Sigmoid colon (tissue), 7 donors: ENCODE measurements around the gene ZNF30. TPM values are rescaled to one million over a fixed set of nuclear protein-coding genes. Genes with fewer than 3 reads are reported as not detected.

Experiments
- DNase-seq: peaks from one replicate; pipeline ENCODE4 v3.0.0-alpha.2; 2019
- H3K27ac ChIP-seq, 4 donors: fragments of 200-600 bp; sonication (generic); one replicate each; pipeline ENCODE4 v1.5.1; 2016 to 2019; ENCODE audit warnings: mild to moderate bottlenecking in 1 of 4
- H3K27me3 ChIP-seq, 3 donors: fragments of 200-600 bp; sonication (generic); one replicate each; pipeline ENCODE4 v1.5.1; 2019; ENCODE audit warnings: mild to moderate bottlenecking in 1 of 3
- H3K36me3 ChIP-seq, 4 donors: fragments of 200-600 bp; sonication (generic); one replicate each; pipeline ENCODE4 v1.5.1; 2016 to 2019
- H3K4me1 ChIP-seq, 4 donors: fragments of 200-600 bp; sonication (generic); one replicate each; pipeline ENCODE4 v1.5.1; 2017 to 2019
- H3K4me3 ChIP-seq, 4 donors: fragments of 200-600 bp; sonication (generic); one replicate each; pipeline ENCODE4 v1.5.1; 2017 to 2019; ENCODE audit warnings: mild to moderate bottlenecking in 2 of 4, moderate library complexity in 1 of 4
- H3K9me3 ChIP-seq, 4 donors: fragments of 200-600 bp in 3 of 4; sonication (generic) in 3 of 4; one replicate each; pipeline versions ENCODE4 v1.5.1 to v1.6.1; 2013 to 2019
- CTCF ChIP-seq, 4 experiments: fragments of 450-650 bp in 3 of 4; fragments of 200-600 bp in 1 of 4; IDR thresholded peaks; one replicate each; pipeline ENCODE4 v1.5.1; 2016 to 2019; ENCODE audit warnings: antibody characterized with exemption in 4 of 4, mild to moderate bottlenecking in 3 of 4, moderate library complexity in 2 of 4
- EP300 ChIP-seq, 4 donors: sonication (generic); formaldehyde crosslinking; IDR thresholded peaks; one replicate each; pipeline ENCODE4 v1.6.1; 2017; ENCODE audit warnings: antibody characterized with exemption in 4 of 4
- POLR2A ChIP-seq, 2 donors: fragments of 450-650 bp; IDR thresholded peaks; one replicate each; pipeline ENCODE4 v1.6.1; 2016; ENCODE audit warnings: antibody characterized with exemption in 2 of 2, mild to moderate bottlenecking in 2 of 2, moderate library complexity in 2 of 2
- POLR2AphosphoS5 ChIP-seq, 4 donors: sonication (generic); formaldehyde crosslinking; IDR thresholded peaks; one replicate each; pipeline ENCODE4 v1.6.1; 2017; ENCODE audit warnings: antibody characterized with exemption in 4 of 4
- WGBS, 2 donors: extraction: QIAGEN DNeasy Blood & Tissue Kit; methylation state at CpG; one replicate each; pipeline ENCODE4 v1.1.7; 2013; 5-methylcytosine and 5-hydroxymethylcytosine counted together
- intact Hi-C: fragments of 100-400 bp; cut with DNase I; formaldehyde crosslinking; loops from one replicate; pipeline ENCODE4 v1.15.1; 2023
- polyA plus RNA-seq, 3 donors: library from polyadenylated mRNA; stranded (reverse); fragments of 200-250 nt; gene quantifications; one replicate each; pipeline ENCODE4 v1.2.3, GENCODE V29; 2013
- total RNA-seq, 4 donors: library from RNA; depleted of rRNA; stranded (reverse); fragments of >200 nt; gene quantifications; one replicate each; pipeline ENCODE4 v1.1.0, GENCODE V29; 2016
- donor health status: healthy with polysubstance abuse.
- donor health status: Bipolar disorder and iron deficiency.
- donor health status: healthy.

Gene ZNF30
- total and polyA plus RNA-seq, 7 donors: 0.46 to 3.9 (median 1.8) TPM

GRCh38 chr19:34961775-34962686, 35.3 kb downstream of the ZNF30 start:
- Histone ChIP-seq H3K9me3 (peaks cover 17 to 30% (median 28%) of the 10 kb centered on the region in 4 donors), H3K4me3 (peak overlapping the region in 1 of 4 donors; percentile 90), H3K4me1 (peaks cover 0 to 29% (median 18%) of the 10 kb centered on the region in 4 donors), H3K27ac (peak overlapping the region in 1 of 4 donors; percentile 28), H3K27me3 (no peaks in the 10 kb centered on the region), H3K36me3 (peaks cover 27 to 41% (median 31%) of the 10 kb centered on the region in 4 donors)
- WGBS, 2 donors: 78 to 88% methylated on average over 5 of the region's 5 CpGs
- DNase-seq: no peak
- no peak for TF ChIP-seq CTCF (IDR thresholded peaks at IDR 0.05)
- TF ChIP-seq POLR2AphosphoS5 (IDR thresholded peaks at IDR 0.05): peak in 2 of 4 donors; percentile 21
- no peak for TF ChIP-seq POLR2A (IDR thresholded peaks at IDR 0.05)
- TF ChIP-seq EP300 (IDR thresholded peaks at IDR 0.05): no peak
- intact Hi-C loops: no loop called here

- TF ChIP-seq CTCF (IDR thresholded peaks at IDR 0.05) (no peak), POLR2A (IDR thresholded peaks at IDR 0.05) (no peak), POLR2AphosphoS5 (IDR thresholded peaks at IDR 0.05) (no peak), EP300 (IDR thresholded peaks at IDR 0.05) (no peak)
- peaks cover 17 to 21% (median 19%) of the 10 kb centered on the region in 4 donors for H3K9me3 ChIP-seq
- WGBS, 2 donors: 31 to 32% methylated on average over 14 of the region's 14 CpGs
- no peaks in the 10 kb centered on the region for H3K27me3 ChIP-seq
- no peak for DNase-seq
- H3K4me3 ChIP-seq: peak overlapping the region; percentile 90 to 99 (median 96)
- H3K27ac ChIP-seq: peak overlapping the region; percentile 68 to 75 (median 74)
- peaks cover 0 to 29% (median 18%) of the 10 kb centered on the region in 4 donors for H3K4me1 ChIP-seq
- H3K36me3 ChIP-seq: peaks cover 22 to 32% (median 23%) of the 10 kb centered on the region in 4 donors
- intact Hi-C loops: no loop called here
Measured at GRCh38 chr19:34962687-34963572, 36.2 kb downstream of the ZNF30 start.

GRCh38 chr19:34963573-34964406, 37.1 kb downstream of the ZNF30 start, which contains the start of gene ZNF792:
ZNF792 (minus strand) TSS chr19:34964229; CDS start chr19:34963662, 567 bp downstream.
- intact Hi-C loops: no loop called here
- peak within 1 kb of the TSS; percentile 90 to 99 (median 96) for H3K4me3 ChIP-seq
- DNase-seq: peak; percentile 78

More at GRCh38 chr19:34963573-34964406, 37.1 kb downstream of the ZNF30 start, which contains the start of gene ZNF792:
- WGBS, 2 donors: 0% methylated on average over 78 of the region's 78 CpGs
- H3K9me3 ChIP-seq: peaks cover 10 to 13% (median 10%) of the 10 kb centered on the region in 4 donors
- peaks cover 14 to 23% (median 15%) of the 10 kb centered on the region in 4 donors for H3K36me3 ChIP-seq
- H3K27ac ChIP-seq: peak within 1 kb of the TSS; percentile 68 to 75 (median 74)
- peaks cover 0 to 29% (median 18%) of the 10 kb centered on the region in 4 donors for H3K4me1 ChIP-seq
- TF ChIP-seq EP300 (IDR thresholded peaks at IDR 0.05): no peak
- peak in 3 of 4 donors; percentile 48 to 63 (median 62) for TF ChIP-seq POLR2AphosphoS5 (IDR thresholded peaks at IDR 0.05)
- TF ChIP-seq POLR2A (IDR thresholded peaks at IDR 0.05): no peak
- TF ChIP-seq CTCF (IDR thresholded peaks at IDR 0.05): no peak
- H3K27me3 ChIP-seq: no peaks in the 10 kb centered on the region
